Measurements from ENCODE around the gene SLC22A12.

DNA sequence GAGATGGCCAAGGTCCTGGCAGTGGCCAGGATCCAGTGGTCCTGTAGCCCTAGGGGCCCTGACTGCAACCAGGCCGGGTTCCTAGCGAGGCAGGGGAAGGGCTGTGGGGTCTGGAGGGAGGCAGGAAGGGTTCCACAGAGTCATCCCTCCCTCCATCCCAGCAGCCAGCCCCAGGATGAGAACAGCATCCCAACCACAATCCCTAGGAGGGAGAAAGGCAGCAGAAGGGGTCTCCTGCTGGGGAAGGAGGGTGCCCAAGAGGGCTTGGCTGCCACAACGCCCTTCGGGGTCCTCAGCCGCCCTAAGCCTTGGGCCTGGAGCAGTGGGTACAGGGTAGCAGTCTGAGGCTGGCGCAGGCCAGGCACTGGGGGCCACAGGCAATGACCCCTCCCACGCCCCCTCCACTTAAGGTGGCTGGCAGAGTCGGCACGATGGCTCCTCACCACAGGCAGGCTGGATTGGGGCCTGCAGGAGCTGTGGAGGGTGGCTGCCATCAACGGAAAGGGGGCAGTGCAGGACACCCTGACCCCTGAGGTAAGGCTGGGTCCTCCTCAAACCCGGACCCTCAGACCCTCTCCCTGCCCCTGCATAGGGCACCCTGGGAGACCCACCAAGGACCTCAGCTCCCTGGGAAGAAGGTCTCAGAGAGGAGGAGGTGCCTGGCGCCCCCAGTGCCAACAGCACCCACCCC lies 7.2 kb downstream of the SLC22A12 start:
- TF ChIP-seq EZH2 (IDR thresholded peaks at IDR 0.05; ENCODE audit: low read depth, unreplicated experiment): no peak
- TF ChIP-seq, protein P1, sequence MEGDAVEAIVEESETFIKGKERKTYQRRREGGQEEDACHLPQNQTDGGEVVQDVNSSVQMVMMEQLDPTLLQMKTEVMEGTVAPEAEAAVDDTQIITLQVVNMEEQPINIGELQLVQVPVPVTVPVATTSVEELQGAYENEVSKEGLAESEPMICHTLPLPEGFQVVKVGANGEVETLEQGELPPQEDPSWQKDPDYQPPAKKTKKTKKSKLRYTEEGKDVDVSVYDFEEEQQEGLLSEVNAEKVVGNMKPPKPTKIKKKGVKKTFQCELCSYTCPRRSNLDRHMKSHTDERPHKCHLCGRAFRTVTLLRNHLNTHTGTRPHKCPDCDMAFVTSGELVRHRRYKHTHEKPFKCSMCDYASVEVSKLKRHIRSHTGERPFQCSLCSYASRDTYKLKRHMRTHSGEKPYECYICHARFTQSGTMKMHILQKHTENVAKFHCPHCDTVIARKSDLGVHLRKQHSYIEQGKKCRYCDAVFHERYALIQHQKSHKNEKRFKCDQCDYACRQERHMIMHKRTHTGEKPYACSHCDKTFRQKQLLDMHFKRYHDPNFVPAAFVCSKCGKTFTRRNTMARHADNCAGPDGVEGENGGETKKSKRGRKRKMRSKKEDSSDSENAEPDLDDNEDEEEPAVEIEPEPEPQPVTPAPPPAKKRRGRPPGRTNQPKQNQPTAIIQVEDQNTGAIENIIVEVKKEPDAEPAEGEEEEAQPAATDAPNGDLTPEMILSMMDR (conservative IDR thresholded peaks at IDR 0.05; ENCODE audit: low read depth in 2 of 2): no peak
- TF ChIP-seq POLR2AphosphoS5 (IDR thresholded peaks at IDR 0.05; ENCODE audit: low read depth): no peak
- TF ChIP-seq ZNF331 (CRISPR knock-in tag; IDR thresholded peaks at IDR 0.05; ENCODE audit: low read depth): no peak
- no peak for TF ChIP-seq JUNB (IDR thresholded peaks at IDR 0.05; ENCODE audit: unreplicated experiment)
- TF ChIP-seq, protein P2, sequence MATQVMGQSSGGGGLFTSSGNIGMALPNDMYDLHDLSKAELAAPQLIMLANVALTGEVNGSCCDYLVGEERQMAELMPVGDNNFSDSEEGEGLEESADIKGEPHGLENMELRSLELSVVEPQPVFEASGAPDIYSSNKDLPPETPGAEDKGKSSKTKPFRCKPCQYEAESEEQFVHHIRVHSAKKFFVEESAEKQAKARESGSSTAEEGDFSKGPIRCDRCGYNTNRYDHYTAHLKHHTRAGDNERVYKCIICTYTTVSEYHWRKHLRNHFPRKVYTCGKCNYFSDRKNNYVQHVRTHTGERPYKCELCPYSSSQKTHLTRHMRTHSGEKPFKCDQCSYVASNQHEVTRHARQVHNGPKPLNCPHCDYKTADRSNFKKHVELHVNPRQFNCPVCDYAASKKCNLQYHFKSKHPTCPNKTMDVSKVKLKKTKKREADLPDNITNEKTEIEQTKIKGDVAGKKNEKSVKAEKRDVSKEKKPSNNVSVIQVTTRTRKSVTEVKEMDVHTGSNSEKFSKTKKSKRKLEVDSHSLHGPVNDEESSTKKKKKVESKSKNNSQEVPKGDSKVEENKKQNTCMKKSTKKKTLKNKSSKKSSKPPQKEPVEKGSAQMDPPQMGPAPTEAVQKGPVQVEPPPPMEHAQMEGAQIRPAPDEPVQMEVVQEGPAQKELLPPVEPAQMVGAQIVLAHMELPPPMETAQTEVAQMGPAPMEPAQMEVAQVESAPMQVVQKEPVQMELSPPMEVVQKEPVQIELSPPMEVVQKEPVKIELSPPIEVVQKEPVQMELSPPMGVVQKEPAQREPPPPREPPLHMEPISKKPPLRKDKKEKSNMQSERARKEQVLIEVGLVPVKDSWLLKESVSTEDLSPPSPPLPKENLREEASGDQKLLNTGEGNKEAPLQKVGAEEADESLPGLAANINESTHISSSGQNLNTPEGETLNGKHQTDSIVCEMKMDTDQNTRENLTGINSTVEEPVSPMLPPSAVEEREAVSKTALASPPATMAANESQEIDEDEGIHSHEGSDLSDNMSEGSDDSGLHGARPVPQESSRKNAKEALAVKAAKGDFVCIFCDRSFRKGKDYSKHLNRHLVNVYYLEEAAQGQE (IDR thresholded peaks at IDR 0.05; ENCODE audit: unreplicated experiment): no peak
- TF ChIP-seq EZH2phosphoT487 (IDR thresholded peaks at IDR 0.05; ENCODE audit: unreplicated experiment): no peak
